HG03060 (cell line): ENCODE measurements around the gene ATP7A.
"Not testable (repeated sequence)": the region's sequence is repeated elsewhere in the genome, so short reads cannot be mapped to it uniquely, and the experiment has no call there.

Experiments
- ATAC-seq: cut with Tn5 transposase; IDR thresholded peaks from one replicate; pipeline ENCODE4 v1.9.1; 2021; ENCODE audit warnings: low read depth, moderate number of reproducible peaks; ENCODE audit not compliant: unreplicated experiment

Gene ATP7A

DNA sequence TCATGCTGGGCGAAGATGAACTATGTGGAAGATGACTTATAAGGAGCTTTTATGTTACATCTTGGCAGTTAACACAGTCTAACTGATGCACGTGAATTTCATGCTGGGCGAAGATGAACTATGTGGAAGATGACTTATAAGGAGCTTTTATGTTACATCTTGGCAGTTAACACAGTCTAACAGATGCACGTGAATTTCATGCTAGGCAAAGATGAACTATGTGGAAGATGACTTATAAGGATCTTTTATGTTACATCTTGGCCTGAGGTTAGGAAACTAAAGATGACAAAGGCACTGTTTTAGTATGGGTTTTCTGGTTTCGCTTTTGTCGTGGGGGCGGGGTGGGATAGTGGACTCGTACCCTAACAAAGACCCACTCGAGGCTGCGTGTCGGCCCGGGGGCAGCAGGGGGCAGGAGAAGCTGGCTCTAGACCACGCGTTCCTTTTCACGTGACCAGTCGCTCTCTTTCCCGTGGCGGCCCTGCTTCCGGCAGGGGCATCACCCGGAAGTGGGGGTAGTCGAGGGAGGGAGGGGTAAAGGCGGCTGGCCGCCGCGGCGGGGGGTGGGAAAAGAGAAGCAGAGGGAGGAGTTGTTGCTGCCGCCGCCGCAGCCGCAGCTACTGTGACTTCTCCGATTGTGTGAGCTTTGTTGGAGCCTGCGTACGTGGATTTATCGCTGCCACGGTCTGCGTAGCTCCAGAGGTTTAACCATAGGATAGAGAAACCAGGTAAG, at the start of gene ATP7A:
ATP7A (plus strand) TSS at position 586 of the 733 bp plus-strand sequence. CDS start 60,949 bp downstream, outside the sequence.
- peak; percentile 52 for ATAC-seq

DNA sequence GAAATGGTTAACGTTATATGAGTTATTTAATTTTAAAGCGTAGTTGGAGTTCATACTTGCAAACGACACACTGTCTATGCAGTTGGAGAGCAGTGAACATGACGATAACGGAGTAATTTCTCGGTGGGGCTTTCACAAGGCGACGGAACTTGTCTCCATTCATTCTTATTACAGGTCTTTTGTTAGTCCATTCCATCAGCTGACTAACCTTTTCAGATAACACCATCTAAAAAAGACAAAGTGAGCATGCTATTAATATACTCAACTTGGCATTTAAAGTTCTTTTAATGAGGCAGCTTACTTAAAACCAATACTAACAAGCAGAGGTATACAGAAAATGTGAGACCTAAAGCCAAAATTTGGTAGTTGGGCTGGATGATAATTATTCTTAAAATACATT, 35.1 kb upstream of the ATP7A start:
- no peak for ATAC-seq

GRCh38 chrX:77881418-77881817, 29.1 kb upstream of the ATP7A start:
- not testable (repeated sequence) for ATAC-seq

DNA sequence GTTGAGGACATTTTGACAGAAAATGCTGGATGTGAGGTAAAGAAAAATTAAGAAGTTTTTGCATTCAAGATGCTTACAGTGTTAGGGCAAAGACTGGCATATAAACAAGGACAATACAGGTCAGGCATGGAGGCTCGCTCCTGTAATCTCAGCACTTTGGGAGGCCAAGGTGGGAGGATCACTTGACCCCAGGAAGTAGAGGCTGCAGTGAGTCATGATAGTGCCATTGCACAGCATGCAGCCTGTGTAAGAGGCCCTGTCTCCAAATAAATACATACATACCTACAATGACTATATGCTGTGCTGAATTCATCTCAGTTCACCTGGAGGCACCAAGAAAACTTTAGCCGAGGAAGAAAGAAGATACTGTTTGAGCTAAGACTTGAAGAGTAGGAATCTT, 17.6 kb upstream of the ATP7A start:
- ATAC-seq, result no peak

GRCh38 chrX:77893713-77894112, 16.8 kb upstream of the ATP7A start:
- ATAC-seq, result no peak

- ATAC-seq, result peak; percentile 79
Observed at GRCh38 chrX:77894921-77895886, 15.3 kb upstream of the ATP7A start, which contains the start of gene MAGT1. TSS of gene MAGT1 (minus strand) at chrX:77895435. CDS start at chrX:77895410, 25 bp downstream.

DNA sequence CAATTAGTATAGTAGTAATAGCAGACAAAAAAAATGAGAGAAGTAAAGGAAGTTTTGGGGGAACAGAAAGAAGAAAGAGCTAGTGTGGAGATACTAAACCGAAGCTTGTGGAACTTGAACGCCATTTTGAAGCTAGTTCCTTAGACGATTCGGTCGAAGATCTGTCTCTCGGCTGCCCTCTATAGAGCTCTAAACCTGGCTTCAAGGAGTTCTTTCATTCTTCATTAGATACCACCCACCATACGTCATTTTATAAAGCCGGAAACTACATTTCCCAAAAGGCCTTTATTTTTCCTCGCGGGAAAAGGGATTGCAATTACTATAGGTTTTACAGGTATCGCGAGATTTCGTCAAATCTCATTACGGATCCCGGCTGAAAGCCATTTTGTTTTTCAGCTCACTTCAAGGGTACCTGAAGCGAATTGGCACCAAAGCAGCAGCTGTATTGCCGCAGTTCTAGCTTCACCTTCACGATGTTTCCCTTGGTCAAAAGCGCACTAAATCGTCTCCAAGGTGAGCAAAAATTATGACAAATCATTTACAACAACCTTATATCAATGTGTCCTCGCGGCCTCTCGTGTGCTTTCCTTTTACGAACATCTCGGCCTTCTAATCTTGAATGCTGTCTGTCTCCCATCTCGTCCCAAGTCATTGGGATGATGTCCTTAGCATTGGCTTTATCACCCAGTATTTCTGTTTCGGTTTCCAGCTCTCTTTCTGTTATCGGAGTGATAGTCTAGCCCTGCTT, 11.2 kb upstream of the ATP7A start, which contains the start of gene COX7B:
COX7B (plus strand) TSS at position 388 of the 748 bp plus-strand sequence; CDS start at position 474, 86 bp downstream.
- ATAC-seq, result peak; percentile 58

- no peak for ATAC-seq
Observed at GRCh38 chrX:77900688-77901087, 9.8 kb upstream of the ATP7A start.

- ATAC-seq, result no peak
Observed at GRCh38 chrX:77901506-77901905, 9.0 kb upstream of the ATP7A start.

DNA sequence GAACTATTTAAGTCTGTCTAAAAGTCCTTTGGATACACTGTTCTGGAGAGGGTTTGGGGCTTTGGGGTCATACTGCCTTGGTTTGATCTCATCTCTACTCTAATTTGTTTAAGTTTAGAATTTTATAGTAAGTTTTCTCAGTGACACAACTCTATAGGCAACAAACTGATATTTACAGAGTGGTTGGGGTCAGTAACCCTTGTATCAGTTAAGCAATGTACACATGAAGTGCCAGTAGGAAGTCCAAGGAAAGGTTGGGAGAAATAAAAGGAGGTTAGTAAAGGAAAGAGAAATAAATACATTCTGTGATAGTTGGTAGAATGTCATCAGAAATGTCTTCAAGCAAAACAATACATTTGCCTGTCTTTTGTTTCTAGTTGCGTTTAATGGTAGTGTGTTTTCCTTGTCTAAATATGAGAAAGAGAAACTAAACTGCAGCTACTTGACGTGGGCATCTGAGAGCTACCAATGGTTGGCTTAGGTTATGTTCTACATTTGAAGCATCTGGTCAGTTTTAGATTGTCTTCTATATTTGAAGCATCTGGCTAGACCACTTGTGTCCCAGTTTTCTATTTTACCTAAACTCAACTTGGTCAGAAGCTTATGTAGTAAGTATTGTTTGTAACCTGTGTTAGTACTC, 6.9 kb downstream of the ATP7A start:
- ATAC-seq, result no peak

DNA sequence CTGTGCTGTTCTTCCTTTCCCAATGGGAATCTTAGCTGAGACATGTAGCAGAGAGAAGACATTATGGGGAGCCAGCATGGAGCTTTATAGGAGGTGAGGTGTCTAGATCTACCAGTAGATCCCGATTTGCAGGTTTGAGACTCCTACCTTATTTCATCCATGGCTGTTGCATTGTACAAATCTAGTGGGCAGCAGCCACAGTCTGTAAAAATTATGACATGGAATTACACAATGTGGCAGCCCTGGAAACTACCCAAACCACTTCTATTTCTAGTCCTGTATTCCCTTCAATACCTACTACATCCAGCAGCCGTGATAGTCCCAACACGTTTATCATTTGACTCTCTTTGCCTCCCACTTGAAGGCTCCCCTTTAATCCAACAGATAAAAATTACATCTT, 8.1 kb downstream of the ATP7A start:
- ATAC-seq, result no peak

GRCh38 chrX:77919370-77919769, 8.9 kb downstream of the ATP7A start:
- not testable (repeated sequence) for ATAC-seq

- no peak for ATAC-seq
Observed at GRCh38 chrX:77922787-77923186, 12.3 kb downstream of the ATP7A start.

- ATAC-seq, result no peak
Observed at GRCh38 chrX:77924320-77924859, 13.9 kb downstream of the ATP7A start.

GRCh38 chrX:77925764-77926163, 15.3 kb downstream of the ATP7A start:
- ATAC-seq, result no peak

- ATAC-seq, result no peak
Observed at GRCh38 chrX:77930581-77930980, 20.1 kb downstream of the ATP7A start.

- no peak for ATAC-seq
Observed at GRCh38 chrX:77935886-77936285, 25.4 kb downstream of the ATP7A start.

GRCh38 chrX:77936299-77936698, 25.8 kb downstream of the ATP7A start:
- no peak for ATAC-seq

DNA sequence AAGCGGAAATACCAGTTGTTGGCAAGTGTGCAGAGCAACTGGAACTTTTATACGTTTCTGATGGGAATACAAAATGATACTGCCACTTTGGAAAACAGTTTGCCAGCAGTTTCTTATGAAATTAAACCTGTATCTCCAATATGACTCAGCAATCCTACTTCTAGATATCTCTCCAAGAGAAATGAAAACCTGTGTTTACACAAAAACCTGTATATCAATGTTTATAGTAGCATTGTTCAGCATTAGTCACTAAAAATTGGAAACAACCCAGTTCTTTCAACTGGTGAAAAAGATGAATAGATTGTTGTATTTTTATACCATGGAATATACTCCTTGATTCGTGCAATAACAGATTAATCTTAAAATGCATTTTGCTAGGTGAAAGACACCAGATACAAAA, 26.8 kb downstream of the ATP7A start:
- no peak for ATAC-seq
